DND-41 (cell line): ENCODE data around the gene BLVRB.
"Not testable (repeated sequence)": the region's sequence is repeated elsewhere in the genome, so short reads cannot be mapped to it uniquely, and the experiment has no call there.

Experiments used
- ATAC-seq: fragments of 200-7000 bp; cut with Tn5 transposase; 3 replicates; pipeline ENCODE4 v1.9.1; 2021; ENCODE audit warnings: low read depth; ENCODE audit not compliant: insufficient read depth
- DNase-seq: peaks from one replicate; pipeline ENCODE4 v3.0.0-alpha.2; 2020
- H2AFZ ChIP-seq: 2 replicates; pipeline ENCODE4 v1.6.0; 2012; ENCODE audit warnings: low read depth, low read length
- H3K27ac ChIP-seq: 2 replicates; pipeline ENCODE4 v1.5.1; 2012; ENCODE audit warnings: low read length, inconsistent platforms
- H3K27me3 ChIP-seq: fragments of 200-600 bp; sonication (generic); 2 replicates; pipeline ENCODE4 v1.6.0; 2012; ENCODE audit warnings: low read length, mild to moderate bottlenecking, inconsistent platforms; ENCODE audit not compliant: insufficient read depth, poor library complexity
- H3K36me3 ChIP-seq: 2 replicates; pipeline ENCODE4 v1.5.1; 2012; ENCODE audit warnings: low read length, inconsistent platforms; ENCODE audit not compliant: insufficient read depth
- H3K4me1 ChIP-seq: 2 replicates; pipeline ENCODE4 v1.5.1; 2012; ENCODE audit warnings: mild to moderate bottlenecking, low read length; ENCODE audit not compliant: insufficient read depth
- H3K4me2 ChIP-seq: 2 replicates; pipeline ENCODE4 v1.6.0; 2012; ENCODE audit warnings: mild to moderate bottlenecking, moderate library complexity, low read length, inconsistent platforms; ENCODE audit not compliant: insufficient read depth
- H3K4me3 ChIP-seq, 2 experiments: fragments of 200-600 bp in 1 of 2; shearing (Covaris generic) in 1 of 2; 2 replicates each; pipeline ENCODE4 v1.5.1; 2012 to 2016; ENCODE audit warnings: inconsistent platforms in 2 of 2, low read length in 2 of 2, mild to moderate bottlenecking in 2 of 2, low read depth in 1 of 2, moderate library complexity in 1 of 2
- H3K79me2 ChIP-seq: 2 replicates; pipeline ENCODE4 v1.6.0; 2012; ENCODE audit warnings: low read length, inconsistent platforms; ENCODE audit not compliant: insufficient read depth
- H3K9ac ChIP-seq: 2 replicates; pipeline ENCODE4 v1.6.0; 2012; ENCODE audit warnings: low read depth, mild to moderate bottlenecking, inconsistent platforms, low read length, moderate library complexity
- H3K9me3 ChIP-seq: 2 replicates; pipeline ENCODE4 v1.5.1; 2012; ENCODE audit warnings: low read length, moderate library complexity, mild to moderate bottlenecking, inconsistent platforms; ENCODE audit not compliant: insufficient read depth, severe bottlenecking
- H4K20me1 ChIP-seq: 2 replicates; pipeline ENCODE4 v1.6.0; 2012; ENCODE audit warnings: low read length; ENCODE audit not compliant: insufficient read depth
- EZH2 ChIP-seq: IDR thresholded peaks from 3 replicates; pipeline ENCODE4 v1.6.1; 2012; ENCODE audit warnings: borderline replicate concordance, low read depth, mild to moderate bottlenecking, moderate library complexity, low read length, inconsistent platforms; ENCODE audit not compliant: severe bottlenecking
- TF ChIP-seq, protein P1 (sequence below): IDR thresholded peaks from 2 replicates; pipeline ENCODE4 v1.5.1; 2012; ENCODE audit warnings: borderline replicate concordance, low read length, moderate library complexity, mild to moderate bottlenecking; ENCODE audit not compliant: poor library complexity, severe bottlenecking; ENCODE audit errors: extremely low read depth

BLVRB gene

DNA sequence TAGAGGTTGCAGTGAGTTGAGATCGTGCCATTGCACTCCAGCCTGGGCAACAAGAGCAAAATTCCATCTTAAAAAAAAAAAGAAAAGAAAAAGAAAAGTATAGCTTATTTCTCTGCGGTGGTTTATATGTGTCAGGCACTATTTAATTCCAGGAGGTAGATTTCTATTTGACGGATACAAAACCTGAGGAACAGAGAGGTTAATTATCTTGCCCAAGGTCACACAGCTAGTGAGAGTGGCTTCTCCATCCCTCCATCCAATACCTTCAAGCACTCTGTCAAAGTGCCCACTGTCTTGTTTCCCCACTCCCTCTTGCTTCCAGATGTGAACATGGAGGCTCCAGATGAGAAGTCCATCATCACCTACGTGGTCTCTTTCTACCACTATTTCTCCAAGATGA, 36.1 kb upstream of the BLVRB start:
- Histone ChIP-seq H3K36me3 (no peaks in the 10 kb centered on the region), H3K9ac (no peak overlapping the region), H3K4me2 (no peak overlapping the region), H3K9me3 (no peaks in the 10 kb centered on the region), H3K27me3 (no peaks in the 10 kb centered on the region), H3K4me1 (no peaks in the 10 kb centered on the region), H3K27ac (no peak overlapping the region), H3K79me2 (no peaks in the 10 kb centered on the region), H2AFZ (no peak overlapping the region), H3K4me3 (no peak overlapping the region), H4K20me1 (no peaks in the 10 kb centered on the region)
- DNase-seq (no peak), ATAC-seq (no peak)
- TF ChIP-seq, protein P1, sequence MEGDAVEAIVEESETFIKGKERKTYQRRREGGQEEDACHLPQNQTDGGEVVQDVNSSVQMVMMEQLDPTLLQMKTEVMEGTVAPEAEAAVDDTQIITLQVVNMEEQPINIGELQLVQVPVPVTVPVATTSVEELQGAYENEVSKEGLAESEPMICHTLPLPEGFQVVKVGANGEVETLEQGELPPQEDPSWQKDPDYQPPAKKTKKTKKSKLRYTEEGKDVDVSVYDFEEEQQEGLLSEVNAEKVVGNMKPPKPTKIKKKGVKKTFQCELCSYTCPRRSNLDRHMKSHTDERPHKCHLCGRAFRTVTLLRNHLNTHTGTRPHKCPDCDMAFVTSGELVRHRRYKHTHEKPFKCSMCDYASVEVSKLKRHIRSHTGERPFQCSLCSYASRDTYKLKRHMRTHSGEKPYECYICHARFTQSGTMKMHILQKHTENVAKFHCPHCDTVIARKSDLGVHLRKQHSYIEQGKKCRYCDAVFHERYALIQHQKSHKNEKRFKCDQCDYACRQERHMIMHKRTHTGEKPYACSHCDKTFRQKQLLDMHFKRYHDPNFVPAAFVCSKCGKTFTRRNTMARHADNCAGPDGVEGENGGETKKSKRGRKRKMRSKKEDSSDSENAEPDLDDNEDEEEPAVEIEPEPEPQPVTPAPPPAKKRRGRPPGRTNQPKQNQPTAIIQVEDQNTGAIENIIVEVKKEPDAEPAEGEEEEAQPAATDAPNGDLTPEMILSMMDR, result no peak
- no peak for TF ChIP-seq EZH2

DNA sequence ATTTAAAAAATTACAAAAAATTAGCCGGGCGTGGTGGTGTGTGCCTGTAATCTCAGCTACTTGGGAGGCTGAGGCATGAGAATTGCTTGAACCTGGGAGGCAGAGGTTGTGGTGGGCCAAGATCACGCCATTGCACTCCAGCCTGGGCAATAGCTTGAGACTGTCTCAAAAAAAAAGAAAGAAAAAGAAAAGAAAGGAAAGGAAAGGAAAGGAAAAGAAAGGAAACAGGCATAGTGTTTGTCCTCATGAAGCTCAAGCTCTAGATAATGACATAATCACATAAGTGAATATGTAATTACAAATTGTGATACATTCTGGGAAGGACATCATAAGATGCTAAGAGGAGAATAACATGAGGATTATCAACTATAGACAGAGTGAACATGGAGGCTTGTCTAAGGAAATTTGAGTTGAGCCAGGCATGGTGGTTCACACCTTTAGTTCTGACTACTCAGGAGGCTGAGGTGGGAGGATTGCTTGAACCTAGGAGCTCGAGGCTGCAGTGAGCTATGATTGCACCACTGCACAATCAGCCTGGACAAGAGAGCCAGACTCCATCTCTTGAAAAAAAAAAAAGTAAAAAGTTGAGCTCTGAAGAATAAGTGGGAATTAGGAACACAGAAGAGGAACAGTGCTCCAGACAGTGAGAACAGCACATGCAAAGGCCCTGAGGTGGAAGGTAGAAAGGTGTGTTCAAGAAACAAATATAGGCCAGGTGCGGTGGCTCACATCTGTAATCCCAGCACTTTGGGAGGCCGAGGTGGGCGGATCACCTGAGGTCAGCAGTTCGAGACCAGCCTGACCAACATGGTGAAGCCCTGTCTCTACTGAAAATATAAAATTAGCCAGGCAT, 35.4 kb upstream of the BLVRB start:
- H4K20me1 ChIP-seq, H3K27me3 ChIP-seq, H3K4me3 ChIP-seq, DNase-seq, H3K79me2 ChIP-seq, ATAC-seq, H3K36me3 ChIP-seq, H3K4me2 ChIP-seq, H3K9ac ChIP-seq, H3K9me3 ChIP-seq, H2AFZ ChIP-seq, H3K4me1 ChIP-seq, H3K27ac ChIP-seq: not testable (repeated sequence)

DNA sequence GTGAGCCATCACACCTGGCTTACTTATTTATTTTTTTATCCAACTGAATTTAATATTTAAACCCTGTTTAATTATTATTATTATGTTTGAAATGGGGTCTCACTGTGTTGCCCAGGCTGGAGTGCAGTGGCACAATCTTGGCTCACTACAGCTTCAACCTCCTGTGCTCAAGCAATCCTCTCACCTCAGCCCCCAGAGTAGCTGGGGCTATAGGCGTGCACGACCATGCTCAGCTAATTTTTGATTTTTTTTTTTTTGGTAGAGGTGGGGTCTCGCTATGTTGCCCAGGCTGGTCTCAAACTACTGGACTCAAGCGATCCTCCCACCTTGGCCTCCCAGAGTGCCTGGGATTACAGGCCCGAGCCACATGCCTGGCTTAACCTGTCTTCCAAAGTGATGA, 33.8 kb upstream of the BLVRB start:
- no peak for ATAC-seq
- no peaks in the 10 kb centered on the region for H3K27me3 ChIP-seq
- H3K36me3 ChIP-seq, result no peaks in the 10 kb centered on the region
- H3K4me2 ChIP-seq, result no peak overlapping the region
- TF ChIP-seq EZH2, result no peak
- TF ChIP-seq, protein P1, result no peak
- no peak overlapping the region for H3K9ac ChIP-seq
- H3K79me2 ChIP-seq, result no peaks in the 10 kb centered on the region
- DNase-seq, result no peak
- no peaks in the 10 kb centered on the region for H3K4me1 ChIP-seq
- no peak overlapping the region for H3K4me3 ChIP-seq
- no peak overlapping the region for H2AFZ ChIP-seq
- no peak overlapping the region for H3K27ac ChIP-seq
- H3K9me3 ChIP-seq, result no peaks in the 10 kb centered on the region
- no peaks in the 10 kb centered on the region for H4K20me1 ChIP-seq

DNA sequence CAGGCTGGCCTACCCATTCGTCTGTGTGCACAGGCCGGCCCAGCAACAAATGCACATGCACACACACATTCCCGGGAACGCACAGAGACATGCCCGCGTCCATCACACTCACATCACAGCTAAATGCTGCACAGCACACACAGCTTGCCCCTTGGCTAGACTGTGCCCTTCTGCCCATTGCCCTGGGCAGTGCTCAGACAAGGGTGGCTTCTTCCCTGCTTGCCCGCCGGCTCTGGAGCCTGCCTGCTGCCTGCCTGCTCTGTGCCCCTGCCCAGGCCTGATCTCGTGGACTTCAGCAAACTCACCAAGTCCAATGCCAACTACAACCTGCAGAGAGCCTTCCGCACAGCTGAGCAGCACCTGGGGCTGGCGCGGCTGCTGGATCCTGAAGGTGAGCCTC, 31.7 kb upstream of the BLVRB start:
- Histone ChIP-seq H3K36me3 (no peaks in the 10 kb centered on the region), H4K20me1 (no peaks in the 10 kb centered on the region)
- no peak for ATAC-seq

More for the DNA sequence above, 31.7 kb upstream of the BLVRB start:
- TF ChIP-seq, protein P1, result no peak
- TF ChIP-seq EZH2, result no peak
- Histone ChIP-seq H3K4me2 (no peak overlapping the region), H3K27ac (no peak overlapping the region), H3K27me3 (peaks cover 3% of the 10 kb centered on the region), H3K9ac (no peak overlapping the region), H3K9me3 (no peaks in the 10 kb centered on the region), H3K79me2 (no peaks in the 10 kb centered on the region), H3K4me1 (no peaks in the 10 kb centered on the region), H3K4me3 (no peak overlapping the region), H2AFZ (no peak overlapping the region)
- no peak for DNase-seq
